ENCODE data around the gene RASSF4.

Gene RASSF4

GRCh38 chr10:44947371-44948152, 12.0 kb upstream of the RASSF4 start:
- DNase-seq (ENCODE audit: low spot score) = no peak

- DNase-seq (ENCODE audit: low spot score) = no peak
Measured at GRCh38 chr10:44948642-44949041, 11.0 kb upstream of the RASSF4 start.

GRCh38 chr10:44949127-44949802, 10.3 kb upstream of the RASSF4 start:
- DNase-seq (ENCODE audit: low spot score) = no peak

- no peak for DNase-seq (ENCODE audit: low spot score)
Measured at GRCh38 chr10:44949915-44950314, 9.7 kb upstream of the RASSF4 start.

GRCh38 chr10:44950326-44951225, 9.0 kb upstream of the RASSF4 start:
- DNase-seq (ENCODE audit: low spot score) = no peak

- no peak for DNase-seq (ENCODE audit: low spot score)
Measured at GRCh38 chr10:44951576-44952226, 7.9 kb upstream of the RASSF4 start.

- no peak for DNase-seq (ENCODE audit: low spot score)
Measured at GRCh38 chr10:44952779-44953231, 6.8 kb upstream of the RASSF4 start.

- DNase-seq (ENCODE audit: low spot score) = no peak
Measured at GRCh38 chr10:44954042-44954441, 5.6 kb upstream of the RASSF4 start.

- no peak for DNase-seq (ENCODE audit: low spot score)
Measured at GRCh38 chr10:44954962-44955361, 4.6 kb upstream of the RASSF4 start.

GRCh38 chr10:44955413-44956070, 4.1 kb upstream of the RASSF4 start:
- DNase-seq (ENCODE audit: low spot score) = no peak

GRCh38 chr10:44956226-44956625, 3.4 kb upstream of the RASSF4 start:
- no peak for DNase-seq (ENCODE audit: low spot score)

- DNase-seq (ENCODE audit: low spot score) = no peak
Measured at GRCh38 chr10:44956717-44957706, 2.6 kb upstream of the RASSF4 start.

- DNase-seq (ENCODE audit: low spot score) = no peak
Measured at GRCh38 chr10:44958196-44958897, 1.3 kb upstream of the RASSF4 start.

GRCh38 chr10:44958898-44959246, 730 bp upstream of the RASSF4 start:
- DNase-seq (ENCODE audit: low spot score) = no peak

GRCh38 chr10:44960088-44960460, 472 bp downstream of the RASSF4 start:
- DNase-seq (ENCODE audit: low spot score) = no peak

GRCh38 chr10:44960482-44961229, 1.1 kb downstream of the RASSF4 start:
- DNase-seq (ENCODE audit: low spot score) = no peak

- no peak for DNase-seq (ENCODE audit: low spot score)
Measured at GRCh38 chr10:44961230-44961571, 1.6 kb downstream of the RASSF4 start.

- no peak for DNase-seq (ENCODE audit: low spot score)
Measured at GRCh38 chr10:44961931-44962750, 2.5 kb downstream of the RASSF4 start.

All from CD4-positive, alpha-beta T cell treated with Interleukin-15 for 4 hours (primary cell).